AG04450 (cell line): ENCODE measurements around the gene ACVR1B. TPM values are rescaled to one million over a fixed set of nuclear protein-coding genes. Genes with fewer than 3 reads are reported as not detected.

Source experiments
- CTCF ChIA-PET: fragments of 300-600, 350-600 bp; formaldehyde crosslinking; extraction: SDS; loops from one replicate; lab custom pipeline; 2022; ENCODE audit warnings: antibody characterized with exemption, inconsistent platforms; lab: Charles Lee
- POLR2A ChIA-PET: fragments of 350-600 bp; formaldehyde crosslinking; extraction: SDS; loops from one replicate; lab custom pipeline; 2021; ENCODE audit warnings: antibody characterized with exemption, inconsistent platforms; lab: Yijun Ruan, JAX
- DNase-seq: peaks from one replicate; pipeline ENCODE4 v3.0.0-alpha.2; 2011; ENCODE audit warnings: low read depth, low spot score
- H3K27ac ChIP-seq: one replicate; pipeline ENCODE4 v1.5.1; 2012; ENCODE audit warnings: low read depth, low read length, control low read depth
- H3K27me3 ChIP-seq: one replicate; pipeline ENCODE4 v1.6.0; 2012; ENCODE audit warnings: low read length; ENCODE audit not compliant: control insufficient read depth, insufficient read depth
- H3K4me3 ChIP-seq: 2 replicates; pipeline ENCODE4 v1.5.1; 2011; ENCODE audit warnings: mild to moderate bottlenecking, low read depth, low read length, control low read depth
- H3K9me3 ChIP-seq: 2 replicates; pipeline ENCODE4 v1.5.1; 2012; ENCODE audit warnings: low read length; ENCODE audit not compliant: control insufficient read depth, insufficient read depth
- polyA plus RNA-seq: library from polyadenylated mRNA; depleted of rRNA; stranded (reverse); fragments of >200 nt; gene quantifications from 2 replicates; pipeline ENCODE4 v1.2.3, GENCODE V29; 2011
- TF ChIP-seq, protein P1 (sequence below): IDR thresholded peaks from 2 replicates; pipeline ENCODE4 v1.5.1; 2011; ENCODE audit warnings: low read depth, low read length, control low read depth, inconsistent platforms

ACVR1B gene
- polyA plus RNA-seq, 1 experiment, result 16.4 TPM

- DNase-seq, result no peak
- Histone ChIP-seq H3K27me3 (no peaks in the 10 kb centered on the region), H3K9me3 (no peaks in the 10 kb centered on the region), H3K27ac (no peak overlapping the region), H3K4me3 (no peak overlapping the region)
- TF ChIP-seq, protein P1, sequence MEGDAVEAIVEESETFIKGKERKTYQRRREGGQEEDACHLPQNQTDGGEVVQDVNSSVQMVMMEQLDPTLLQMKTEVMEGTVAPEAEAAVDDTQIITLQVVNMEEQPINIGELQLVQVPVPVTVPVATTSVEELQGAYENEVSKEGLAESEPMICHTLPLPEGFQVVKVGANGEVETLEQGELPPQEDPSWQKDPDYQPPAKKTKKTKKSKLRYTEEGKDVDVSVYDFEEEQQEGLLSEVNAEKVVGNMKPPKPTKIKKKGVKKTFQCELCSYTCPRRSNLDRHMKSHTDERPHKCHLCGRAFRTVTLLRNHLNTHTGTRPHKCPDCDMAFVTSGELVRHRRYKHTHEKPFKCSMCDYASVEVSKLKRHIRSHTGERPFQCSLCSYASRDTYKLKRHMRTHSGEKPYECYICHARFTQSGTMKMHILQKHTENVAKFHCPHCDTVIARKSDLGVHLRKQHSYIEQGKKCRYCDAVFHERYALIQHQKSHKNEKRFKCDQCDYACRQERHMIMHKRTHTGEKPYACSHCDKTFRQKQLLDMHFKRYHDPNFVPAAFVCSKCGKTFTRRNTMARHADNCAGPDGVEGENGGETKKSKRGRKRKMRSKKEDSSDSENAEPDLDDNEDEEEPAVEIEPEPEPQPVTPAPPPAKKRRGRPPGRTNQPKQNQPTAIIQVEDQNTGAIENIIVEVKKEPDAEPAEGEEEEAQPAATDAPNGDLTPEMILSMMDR, result no peak
- ChIA-PET CTCF (interaction anchor here (0.7 to 15.2 kb wide), 48 partner anchors 10 to 978 kb away, joined by 3 to 624 read pairs (median 5); partner anchors contain the start of genes ATG101, NR4A1, SMIM41 and TAMALIN), POLR2A (interaction anchor here (0.6 to 2.4 kb wide), 8 partner anchors 14 to 150 kb away, joined by 3 to 20 read pairs (median 10); partner anchors contain the start of genes ATG101, NR4A1 and TAMALIN)
Observed at GRCh38 chr12:52024845-52025230, 73.3 kb downstream of the ACVR1B start.

GRCh38 chr12:52026263-52026662 is 74.8 kb downstream of the ACVR1B start:
- no peaks in the 10 kb centered on the region for H3K27me3 ChIP-seq
- H3K4me3 ChIP-seq, result no peak overlapping the region
- POLR2A ChIA-PET, result interaction anchor here (0.6 to 2.4 kb wide), 6 partner anchors 16 to 856 kb away, joined by 4 to 20 read pairs (median 12); partner anchors contain the start of genes ATG101, NR4A1 and TAMALIN
- CTCF ChIA-PET, result interaction anchor here (0.5 to 15.2 kb wide), 30 partner anchors 8 to 955 kb away, joined by 3 to 624 read pairs (median 11); partner anchors contain the start of genes ATG101, SMIM41 and TAMALIN
- no peak for DNase-seq
- H3K27ac ChIP-seq, result no peak overlapping the region
- H3K9me3 ChIP-seq, result no peaks in the 10 kb centered on the region
- TF ChIP-seq, protein P1, result no peak

DNA sequence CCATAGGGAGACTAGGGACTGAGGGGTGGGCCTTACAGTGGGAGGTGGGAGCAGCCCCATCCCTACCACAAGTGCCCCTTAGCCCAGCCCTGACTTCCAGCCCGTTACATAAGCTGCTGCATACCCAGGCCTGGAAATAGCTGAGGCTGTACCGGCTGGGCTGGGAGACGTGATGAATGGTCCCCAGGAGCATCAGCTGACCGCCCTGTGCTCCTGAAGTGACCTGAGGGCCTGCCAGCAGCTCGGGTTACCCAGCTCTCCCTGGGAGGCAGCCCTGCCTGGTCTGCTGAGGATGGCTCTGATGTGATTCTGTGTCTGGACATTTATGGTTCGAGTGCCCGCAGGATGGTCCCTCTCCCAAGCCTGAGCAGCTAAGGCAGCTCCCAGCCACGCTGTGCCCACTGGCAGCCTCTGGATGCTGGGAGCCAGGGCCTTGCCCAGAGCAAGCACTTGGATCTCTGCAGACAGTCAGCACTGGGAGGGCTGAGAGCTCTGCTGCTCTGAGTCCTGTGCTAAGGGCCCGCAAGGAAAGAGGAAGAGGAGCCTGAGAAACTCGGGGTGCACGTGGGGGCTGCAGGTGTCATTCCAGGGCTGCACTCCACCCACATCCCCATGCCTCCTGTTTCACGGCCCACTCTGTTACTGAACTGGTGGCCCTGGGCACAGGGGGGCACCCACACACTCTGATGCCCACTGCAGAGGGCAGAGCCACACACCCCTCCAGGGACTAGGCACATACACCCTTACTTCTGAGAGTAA is 75.8 kb downstream of the ACVR1B start:
- POLR2A ChIA-PET, result no interaction called here
- H3K4me3 ChIP-seq, result no peak overlapping the region
- no peaks in the 10 kb centered on the region for H3K9me3 ChIP-seq
- H3K27me3 ChIP-seq, result no peaks in the 10 kb centered on the region
- no peak overlapping the region for H3K27ac ChIP-seq
- CTCF ChIA-PET, result interaction anchor here (2.5 to 15.2 kb wide), 5 partner anchors 11 to 852 kb away, joined by 13 to 624 read pairs (median 228); partner anchors contain the start of genes ATG101, SMIM41 and TAMALIN
- no peak for DNase-seq
- TF ChIP-seq, protein P1, result no peak

DNA sequence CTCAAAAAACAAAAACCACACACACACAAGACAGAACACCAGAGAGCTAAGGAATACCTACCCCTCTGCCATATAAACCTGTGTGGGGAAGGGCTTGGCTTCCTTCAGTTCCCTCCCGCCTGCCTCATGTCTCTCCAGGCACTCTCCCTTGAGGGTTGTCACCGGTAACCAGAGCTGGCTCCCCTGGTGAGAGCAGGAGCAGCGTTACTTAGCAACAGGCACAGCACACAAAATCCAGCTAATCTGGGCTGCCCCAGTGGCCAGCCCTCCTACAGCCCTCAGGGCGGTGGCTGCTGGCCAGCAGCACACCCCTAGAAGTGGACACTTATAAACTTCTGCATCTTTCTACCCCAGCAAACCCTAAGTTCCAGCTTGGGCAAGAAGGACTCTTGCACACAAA is 78.2 kb downstream of the ACVR1B start:
- no peak for DNase-seq
- H3K27me3 ChIP-seq, result no peaks in the 10 kb centered on the region
- POLR2A ChIA-PET, result interaction anchor here (0.6 to 1.0 kb wide), 2 partner anchors 45 to 53 kb away, joined by 3 to 4 read pairs; no protein-coding TSS in a partner anchor
- H3K27ac ChIP-seq, result no peak overlapping the region
- no peaks in the 10 kb centered on the region for H3K9me3 ChIP-seq
- TF ChIP-seq, protein P1, result no peak
- CTCF ChIA-PET, result interaction anchor here (0.6 to 15.2 kb wide), 8 partner anchors 9 to 171 kb away, joined by 3 to 624 read pairs (median 4); partner anchors contain the start of genes ATG101 and SMIM41
- no peak overlapping the region for H3K4me3 ChIP-seq
